Measurements from ENCODE around the gene ZBTB39. TPM values are rescaled to one million over a fixed set of nuclear protein-coding genes. Genes with fewer than 3 reads are reported as not detected.
"Not testable (repeated sequence)": the region's sequence is repeated elsewhere in the genome, so short reads cannot be mapped to it uniquely, and the experiment has no call there.

Gene ZBTB39
- polyA plus RNA-seq (2012; ENCODE audit: insufficient read depth, insufficient read length), result 7.8 TPM

GRCh38 chr12:57005980-57006808 is at the start of gene ZBTB39:
Gene ZBTB39 (minus strand): TSS chr12:57006546. CDS start chr12:57004917, 1,629 bp downstream.
- peak; percentile 32 for DNase-seq (ENCODE audit: low read depth, low spot score)
- peak within 1 kb of the TSS; percentile 81 for H3K4me3 ChIP-seq (ENCODE audit: low read length)

GRCh38 chr12:57055824-57056223 is 49.5 kb upstream of the ZBTB39 start:
- no peak for DNase-seq (ENCODE audit: low read depth, low spot score)
- no peak overlapping the region for H3K4me3 ChIP-seq (ENCODE audit: low read length)

- H3K4me3 ChIP-seq (ENCODE audit: low read length); DNase-seq (ENCODE audit: low read depth, low spot score): not testable (repeated sequence)
These were observed 47.6 kb upstream of the ZBTB39 start for GRCh38 chr12:57053901-57054300.

GRCh38 chr12:57053146-57053545 is 46.8 kb upstream of the ZBTB39 start:
- DNase-seq (ENCODE audit: low read depth, low spot score); H3K4me3 ChIP-seq (ENCODE audit: low read length): not testable (repeated sequence)

- H3K4me3 ChIP-seq (ENCODE audit: low read length), result no peak overlapping the region
- no peak for DNase-seq (ENCODE audit: low read depth, low spot score)
These were observed 44.7 kb upstream of the ZBTB39 start for GRCh38 chr12:57051011-57051410.

GRCh38 chr12:57049890-57050289 is 43.5 kb upstream of the ZBTB39 start, which contains the start of gene MYO1A:
Gene MYO1A (minus strand): TSS chr12:57050129. CDS start chr12:57048323, 1,806 bp downstream.
- H3K4me3 ChIP-seq (ENCODE audit: low read length), result no peak within 1 kb of the TSS
- no peak for DNase-seq (ENCODE audit: low read depth, low spot score)

- DNase-seq (ENCODE audit: low read depth, low spot score), result no peak
- H3K4me3 ChIP-seq (ENCODE audit: low read length), result no peak overlapping the region
These were observed 42.7 kb upstream of the ZBTB39 start for GRCh38 chr12:57049119-57049446.

GRCh38 chr12:57048423-57049118 is 42.2 kb upstream of the ZBTB39 start:
- peak overlapping the region; percentile 42 for H3K4me3 ChIP-seq (ENCODE audit: low read length)
- peak; percentile 66 for DNase-seq (ENCODE audit: low read depth, low spot score)

GRCh38 chr12:57047981-57048380 is 41.6 kb upstream of the ZBTB39 start:
- DNase-seq (ENCODE audit: low read depth, low spot score), result no peak
- peak overlapping the region; percentile 42 for H3K4me3 ChIP-seq (ENCODE audit: low read length)

- peak; percentile 92 for DNase-seq (ENCODE audit: low read depth, low spot score)
- H3K4me3 ChIP-seq (ENCODE audit: low read length), result peak overlapping the region; percentile 42
These were observed 40.9 kb upstream of the ZBTB39 start for GRCh38 chr12:57046947-57047890.

- no peak for DNase-seq (ENCODE audit: low read depth, low spot score)
- H3K4me3 ChIP-seq (ENCODE audit: low read length), result no peak overlapping the region
These were observed 39.9 kb upstream of the ZBTB39 start for GRCh38 chr12:57046086-57046791.

- no peak overlapping the region for H3K4me3 ChIP-seq (ENCODE audit: low read length)
- no peak for DNase-seq (ENCODE audit: low read depth, low spot score)
These were observed 38.5 kb upstream of the ZBTB39 start for GRCh38 chr12:57044889-57045288.

- H3K4me3 ChIP-seq (ENCODE audit: low read length), result no peak overlapping the region
- no peak for DNase-seq (ENCODE audit: low read depth, low spot score)
These were observed 38.1 kb upstream of the ZBTB39 start for GRCh38 chr12:57044468-57044867.

- H3K4me3 ChIP-seq (ENCODE audit: low read length), result no peak overlapping the region
- no peak for DNase-seq (ENCODE audit: low read depth, low spot score)
These were observed 36.3 kb upstream of the ZBTB39 start for GRCh38 chr12:57042695-57043094.

GRCh38 chr12:57040750-57041149 is 34.4 kb upstream of the ZBTB39 start:
- no peak for DNase-seq (ENCODE audit: low read depth, low spot score)
- H3K4me3 ChIP-seq (ENCODE audit: low read length), result no peak overlapping the region

- no peak for DNase-seq (ENCODE audit: low read depth, low spot score)
- no peak overlapping the region for H3K4me3 ChIP-seq (ENCODE audit: low read length)
These were observed 33.9 kb upstream of the ZBTB39 start for GRCh38 chr12:57040211-57040610.

- no peak overlapping the region for H3K4me3 ChIP-seq (ENCODE audit: low read length)
- peak; percentile 69 for DNase-seq (ENCODE audit: low read depth, low spot score)
These were observed 32.9 kb upstream of the ZBTB39 start for GRCh38 chr12:57039016-57039798.

- H3K4me3 ChIP-seq (ENCODE audit: low read length), result no peak overlapping the region
- no peak for DNase-seq (ENCODE audit: low read depth, low spot score)
These were observed 30.9 kb upstream of the ZBTB39 start for GRCh38 chr12:57037264-57037663.
